K562 (cell line): ENCODE data around the gene CYB5RL. TPM values are rescaled to one million over a fixed set of nuclear protein-coding genes. Genes with fewer than 3 reads are reported as not detected.

Experiments
- ATAC-seq: fragments of 200-7000 bp; cut with Tn5 transposase; 3 replicates; pipeline ENCODE4 v1.9.1; 2020; ENCODE audit warnings: moderate library complexity
- Bru-seq: library from RNA; stranded (reverse); fragments of 400-500 nt; gene quantifications from one replicate; lab custom pipeline; 2021; lab: Mats Ljungman, UMichigan
- BruChase-seq, 2 experiments: library from RNA; stranded (reverse); fragments of 400-500 nt; gene quantifications; one replicate each; lab custom pipeline; 2021; lab: Mats Ljungman, UMichigan
- BruUV-seq: library from RNA; stranded (reverse); fragments of 400-500 nt; replicated peaks from 2 replicates; lab custom pipeline; 2021; lab: Mats Ljungman, UMichigan
- CTCF ChIA-PET: fragments of 300-600 bp; formaldehyde crosslinking; extraction: SDS; loops from one replicate; lab custom pipeline; 2021; ENCODE audit warnings: low intra/inter-chr PET ratio; lab: Yijun Ruan, JAX
- POLR2A ChIA-PET: fragments of 300-600, 350-650 bp; sonication (Branson Sonifier 250); formaldehyde crosslinking; extraction: SDS; loops from one replicate; lab custom pipeline; 2021; ENCODE audit warnings: antibody characterized with exemption, inconsistent platforms; lab: Yijun Ruan, JAX
- DNase-seq, 4 experiments: peaks; one replicate each; pipeline versions ENCODE4 v3.0.0 to v3.0.0-alpha.2; 2011 to 2018; ENCODE audit warnings: low spot score in 3 of 4, mixed read lengths in 3 of 4; ENCODE audit errors: extremely low read depth in 1 of 4
- FAIRE-seq: peaks from 2 replicates; lab custom pipeline; 2011; peaks lifted over from hg19 to GRCh38; lab: Jason Lieb, UNC
- H2AFZ ChIP-seq: 2 replicates; pipeline ENCODE4 v1.6.0; 2011; ENCODE audit warnings: low read depth, low read length, control low read depth, inconsistent platforms
- H3K27ac ChIP-seq: fragments of 200-600 bp; 3 replicates; pipeline ENCODE4 v1.8.0; 2011; ENCODE audit warnings: low read depth, mild to moderate bottlenecking, control low read depth, inconsistent platforms, low read length, moderate library complexity, mixed read lengths; ENCODE audit errors: extremely low read depth
- H3K27me3 ChIP-seq, 2 experiments: fragments of 300-600 bp in 1 of 2; 2 replicates in 1 of 2; 3 replicates in 1 of 2; pipeline versions ENCODE4 v1.6.0 to v1.8.0; 2011; ENCODE audit warnings: inconsistent platforms in 2 of 2, low read length in 2 of 2, mild to moderate bottlenecking in 1 of 2, mixed read lengths in 1 of 2, moderate library complexity in 1 of 2; ENCODE audit not compliant: control insufficient read depth in 2 of 2, insufficient read depth in 2 of 2
- H3K36me3 ChIP-seq: fragments of 300-600 bp; 3 replicates; pipeline ENCODE4 v1.8.0; 2011; ENCODE audit warnings: mild to moderate bottlenecking, low read length, inconsistent platforms; ENCODE audit not compliant: control insufficient read depth, insufficient read depth
- H3K4me1 ChIP-seq, 2 experiments: fragments of 200-600 bp in 1 of 2; replicated peaks in 1 of 2; 2 replicates in 1 of 2; 3 replicates in 1 of 2; pipeline versions ENCODE4 v1.5.1 to v1.8.0; 2011; ENCODE audit warnings: inconsistent platforms in 2 of 2, low read length in 2 of 2, mild to moderate bottlenecking in 1 of 2, mixed read lengths in 1 of 2, moderate library complexity in 1 of 2; ENCODE audit not compliant: control insufficient read depth in 2 of 2, insufficient read depth in 2 of 2
- H3K4me2 ChIP-seq: 2 replicates; pipeline ENCODE4 v1.6.1; 2011; ENCODE audit warnings: low read length, control low read depth, inconsistent platforms, mixed read lengths; ENCODE audit not compliant: insufficient read depth
- H3K4me3 ChIP-seq: fragments of 200-600 bp; sonication (generic), shearing (Covaris generic); 2 replicates; pipeline ENCODE4 v1.5.1; 2016; ENCODE audit warnings: control low read depth, inconsistent platforms
- H3K79me2 ChIP-seq: fragments of 200-600 bp; 3 replicates; pipeline ENCODE4 v1.8.0; 2011; ENCODE audit warnings: low read length, inconsistent platforms; ENCODE audit not compliant: control insufficient read depth, insufficient read depth
- H3K9ac ChIP-seq, 2 experiments: 2 replicates each; pipeline versions ENCODE4 v1.6.0 to v1.6.1; 2011; ENCODE audit warnings: low read depth in 2 of 2, low read length in 2 of 2, control low read depth in 1 of 2, inconsistent platforms in 1 of 2, mild to moderate bottlenecking in 1 of 2, mixed read lengths in 1 of 2; ENCODE audit not compliant: insufficient read depth in 1 of 2
- H3K9me1 ChIP-seq: one replicate; pipeline ENCODE4 v1.6.0; 2011; ENCODE audit warnings: inconsistent platforms, mild to moderate bottlenecking, low read length, moderate library complexity; ENCODE audit not compliant: control insufficient read depth, insufficient read depth
- H3K9me3 ChIP-seq: replicated peaks from 2 replicates; pipeline ENCODE4 v1.5.1; 2011; ENCODE audit warnings: low read depth, low read length, inconsistent platforms; ENCODE audit not compliant: control insufficient read depth, insufficient read depth
- H4K20me1 ChIP-seq: replicated peaks from 2 replicates; pipeline ENCODE4 v1.6.1; 2011; ENCODE audit warnings: low read length, inconsistent platforms, mixed read lengths; ENCODE audit not compliant: control insufficient read depth, insufficient read depth
- DIDO1 ChIP-seq: fragments of 450-650 bp; IDR thresholded peaks from 2 replicates; pipeline ENCODE4 v1.6.1; 2016; ENCODE audit warnings: low read depth, missing biosample characterization, missing genetic modification characterization
- GABPB2 ChIP-seq: fragments of 250-450 bp; sonication (Bioruptor Pico); conservative IDR thresholded peaks from 2 replicates; pipeline ENCODE4 v1.5.1; 2021; ENCODE audit warnings: mild to moderate bottlenecking
- HLTF ChIP-seq: fragments of 450-650 bp; IDR thresholded peaks from 2 replicates; pipeline ENCODE4 v1.6.1; 2016
- MIER1 ChIP-seq: fragments of 450-650 bp; IDR thresholded peaks from 2 replicates; pipeline ENCODE4 v1.6.1; 2016; ENCODE audit warnings: antibody characterized with exemption, mild to moderate bottlenecking, low read depth
- NFRKB ChIP-seq: fragments of 450-650 bp; IDR thresholded peaks from 2 replicates; pipeline ENCODE4 v1.6.1; 2016; ENCODE audit warnings: low read depth
- NFYB ChIP-seq: IDR thresholded peaks from 2 replicates; pipeline ENCODE4 v1.6.1; 2011; ENCODE audit warnings: mild to moderate bottlenecking, moderate library complexity; ENCODE audit not compliant: insufficient read length; ENCODE audit errors: extremely low read depth
- POLR2B ChIP-seq: fragments of 450-650 bp; IDR thresholded peaks from 2 replicates; pipeline ENCODE4 v1.6.1; 2018; ENCODE audit warnings: low read depth; ENCODE audit not compliant: partially characterized antibody
- RAD21 ChIP-seq, 2 experiments: fragments of 250-450 bp in 1 of 2; fragments of 450-650 bp in 1 of 2; sonication (Bioruptor Pico) in 1 of 2; formaldehyde crosslinking in 1 of 2; IDR thresholded peaks in 1 of 2; conservative IDR thresholded peaks in 1 of 2; 2 replicates each; pipeline versions ENCODE4 v1.4.0 to v1.8.0; 2020 to 2022; ENCODE audit warnings: mild to moderate bottlenecking in 2 of 2, moderate library complexity in 1 of 2
- RAD51 ChIP-seq: fragments of 450-650 bp; IDR thresholded peaks from 2 replicates; pipeline ENCODE4 v1.7.1; 2016; ENCODE audit warnings: low read depth, mild to moderate bottlenecking, borderline replicate concordance
- SIN3B ChIP-seq: fragments of 450-650 bp; IDR thresholded peaks from 2 replicates; pipeline ENCODE4 v1.6.1; 2017; ENCODE audit warnings: low read depth, mild to moderate bottlenecking, moderate library complexity
- SMAD1 ChIP-seq: fragments of 150-350 bp; IDR thresholded peaks from 2 replicates; pipeline ENCODE4 v1.6.1; 2014; ENCODE audit warnings: low read length, low read depth; ENCODE audit not compliant: partially characterized antibody
- TOE1 ChIP-seq, 2 experiments: fragments of 450-650 bp in 1 of 2; sonication (generic) in 1 of 2; formaldehyde crosslinking in 1 of 2; IDR thresholded peaks; 2 replicates each; pipeline versions ENCODE4 v1.7.1 to v1.8.0; 2016 to 2022; ENCODE audit warnings: borderline replicate concordance in 2 of 2, mild to moderate bottlenecking in 2 of 2, antibody characterized with exemption in 1 of 2, inconsistent platforms in 1 of 2, low read depth in 1 of 2, missing genetic modification reagents in 1 of 2, moderate library complexity in 1 of 2
- ZKSCAN8 ChIP-seq: fragments of 200-800 bp; sonication (Bioruptor generic); IDR thresholded peaks from 2 replicates; pipeline ENCODE4 v1.6.1; 2016; ENCODE audit warnings: missing genetic modification characterization, missing compliant biosample characterization
- ZNF146 ChIP-seq: IDR thresholded peaks from one replicate; pipeline ENCODE4 v1.6.1; 2018; ENCODE audit warnings: missing compliant biosample characterization; ENCODE audit not compliant: unreplicated experiment
- ZSCAN32 ChIP-seq: fragments of 450-650 bp; formaldehyde crosslinking; IDR thresholded peaks from 2 replicates; pipeline ENCODE4 v1.4.0; 2020; ENCODE audit warnings: mild to moderate bottlenecking, moderate library complexity
- WGBS: fragments of 100-300 bp; shearing (Covaris generic); methylation state at CpG from one replicate; pipeline ENCODE4 v1.1.6; 2016; ENCODE audit warnings: low coverage, mixed read lengths; ENCODE audit not compliant: insufficient coverage; ENCODE audit errors: missing lambda C conversion rate; 5-methylcytosine and 5-hydroxymethylcytosine counted together
- in situ Hi-C: fragments of 300-500 bp; cut with MboI; formaldehyde crosslinking; loops from 4 replicates; pipeline ENCODE4 v1.15.0; 2018; ENCODE audit warnings: inconsistent platforms, mixed read lengths
- intact Hi-C: fragments of 100-400 bp; cut with micrococcal nuclease; formaldehyde crosslinking; loops from 2 replicates; pipeline ENCODE4 v1.14.2; 2022
- long read RNA-seq, 3 experiments: library from polyadenylated mRNA in 2 of 3; library from RNA in 1 of 3; unstranded in 2 of 3; stranded (forward) in 1 of 3; transcript quantifications; one replicate each; pipeline ENCODE4 v2.0.0, GENCODE V29; 2019 to 2022
- polyA minus RNA-seq, 3 experiments: library from RNA; depleted of rRNA, polyadenylated mRNA; stranded (reverse); fragments of >200 nt; gene quantifications; 2 replicates each; pipeline ENCODE4 v1.2.3, GENCODE V29; 2011
- polyA plus RNA-seq, 8 experiments: library from polyadenylated mRNA; depleted of rRNA in 4 of 8; stranded (reverse) in 5 of 8; unstranded in 3 of 8; fragments of >200 nt; fragmentation: Nextera tagmentation in 2 of 8; fragmentation: Illumina TruSeq in 1 of 8; extraction: Ambion mirVana in 2 of 8; extraction: Trizol in 1 of 8; gene quantifications; 2 replicates each; pipeline versions ENCODE4 v1.2.1 to v1.2.3, GENCODE V29; 2011 to 2014; ENCODE audit warnings: inconsistent platforms in 1 of 8, missing spikeins in 1 of 8
- total RNA-seq, 7 experiments: library from RNA; depleted of rRNA in 6 of 7; stranded (reverse); fragments of >200 nt in 6 of 7; fragmentation: Illumina TruSeq in 2 of 7; extraction: Trizol in 2 of 7; gene quantifications; 2 replicates each; pipeline versions ENCODE4 v1.2.1 to v1.2.3, GENCODE V29; 2011 to 2021; ENCODE audit warnings: low replicate concordance in 1 of 7

The CYB5RL gene, protein sequence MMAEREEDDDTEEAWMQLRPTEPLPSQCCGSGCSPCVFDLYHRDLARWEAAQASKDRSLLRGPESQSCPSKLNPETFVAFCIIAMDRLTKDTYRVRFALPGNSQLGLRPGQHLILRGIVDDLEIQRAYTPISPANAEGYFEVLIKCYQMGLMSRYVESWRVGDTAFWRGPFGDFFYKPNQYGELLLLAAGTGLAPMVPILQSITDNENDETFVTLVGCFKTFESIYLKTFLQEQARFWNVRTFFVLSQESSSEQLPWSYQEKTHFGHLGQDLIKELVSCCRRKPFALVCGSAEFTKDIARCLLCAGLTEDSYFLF
- total RNA-seq (2011; cell fraction: chromatin; rRNA removed; ENCODE audit: low replicate concordance): 21.5 and 31.8 TPM in 2 replicates
- total RNA-seq (2011; cell fraction: nucleolus; rRNA removed): 25.8 and 27.7 TPM in 2 replicates
- total RNA-seq (2011; cell fraction: nucleoplasm; rRNA removed): 22.4 and 29.6 TPM in 2 replicates
- total RNA-seq (2014; rRNA removed): 7.9 and 9.6 TPM in 2 replicates
- 8.3 and 11.2 TPM in 2 replicates for total RNA-seq (2014; rRNA removed; fragmentation: Illumina TruSeq; extraction: Trizol)
- total RNA-seq (2015; rRNA removed; fragmentation: Illumina TruSeq; extraction: Trizol): 10.5 and 12.7 TPM in 2 replicates
- total RNA-seq (2021): 15.2 and 16.9 TPM in 2 replicates
- 11.3 and 12.3 TPM in 2 replicates for polyA plus RNA-seq (2011; rRNA removed)
- polyA plus RNA-seq (2011; cell fraction: cytosol; rRNA removed): 15.1 and 18.6 TPM in 2 replicates
- polyA plus RNA-seq (2011; cell fraction: nucleus; rRNA removed): 11.4 and 21.0 TPM in 2 replicates
- polyA plus RNA-seq (2012): 9.8 and 11.3 TPM in 2 replicates
- polyA plus RNA-seq (2014; fragmentation: Illumina TruSeq; extraction: Trizol): 14.7 and 18.0 TPM in 2 replicates
- polyA plus RNA-seq (2014; fragmentation: Nextera tagmentation; extraction: Ambion mirVana): 1 to 10 TPM; 8.8 to 8.9 TPM
- polyA plus RNA-seq (2014; rRNA removed): 9.4 and 13.3 TPM in 2 replicates
- polyA minus RNA-seq (2011; rRNA and poly(A)+ RNA removed): 8.3 and 14.1 TPM in 2 replicates
- polyA minus RNA-seq (2011; cell fraction: cytosol; rRNA and poly(A)+ RNA removed): 6.2 and 7.9 TPM in 2 replicates
- 8.2 and 11.0 TPM in 2 replicates for polyA minus RNA-seq (2011; cell fraction: nucleus; rRNA and poly(A)+ RNA removed)
- Bru-seq, nascent RNA: percentile 63 among the genes with signal in this experiment
- percentile 64 among the genes with signal in this experiment for BruChase-seq, experiment 1, labeled RNA remaining after a 2-hour chase
- percentile 66 among the genes with signal in this experiment for BruChase-seq, experiment 2, labeled RNA remaining after a 6-hour chase
- long read RNA-seq, experiment 1, partial matches to known transcripts: 35 of 78 reads
- long read RNA-seq, experiment 1, other reads (novel, unspliced or antisense): 40 of 78 reads
- long read RNA-seq, experiment 2, partial matches to known transcripts: 1 of 9 reads
- long read RNA-seq, experiment 2, other reads (novel, unspliced or antisense): 8 of 9 reads
- long read RNA-seq, experiment 3, partial matches to known transcripts: 6 of 17 reads
- long read RNA-seq, experiment 3, other reads (novel, unspliced or antisense): 9 of 17 reads

DNA sequence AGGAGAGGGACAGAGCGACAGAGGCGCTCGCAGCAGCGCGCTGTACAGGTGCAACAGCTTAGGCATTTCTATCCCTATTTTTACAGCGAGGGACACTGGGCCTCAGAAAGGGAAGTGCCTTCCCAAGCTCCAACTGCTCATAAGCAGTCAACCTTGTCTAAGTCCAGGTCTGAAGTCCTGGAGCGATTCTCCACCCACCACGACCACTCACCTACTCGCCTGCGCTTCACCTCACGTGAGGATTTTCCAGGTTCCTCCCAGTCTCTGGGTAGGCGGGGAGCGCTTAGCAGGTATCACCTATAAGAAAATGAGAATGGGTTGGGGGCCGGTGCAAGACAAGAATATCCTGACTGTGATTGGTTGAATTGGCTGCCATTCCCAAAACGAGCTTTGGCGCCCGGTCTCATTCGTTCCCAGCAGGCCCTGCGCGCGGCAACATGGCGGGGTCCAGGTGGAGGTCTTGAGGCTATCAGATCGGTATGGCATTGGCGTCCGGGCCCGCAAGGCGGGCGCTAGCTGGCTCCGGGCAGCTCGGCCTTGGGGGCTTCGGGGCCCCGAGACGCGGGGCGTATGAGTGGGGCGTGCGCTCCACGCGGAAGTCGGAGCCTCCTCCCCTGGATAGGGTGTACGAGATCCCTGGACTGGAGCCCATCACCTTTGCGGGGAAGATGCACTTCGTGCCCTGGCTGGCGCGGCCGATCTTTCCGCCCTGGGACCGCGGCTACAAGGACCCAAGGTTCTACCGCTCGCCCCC lies at the start of gene CYB5RL, which contains the start of gene MRPL37:
Gene CYB5RL, minus strand, starts transcription at position 266 of the 754 bp plus-strand sequence. CDS start 4,414 bp downstream, outside the sequence.
Gene MRPL37, plus strand, starts transcription at position 403 of the 754 bp plus-strand sequence. Its CDS starts 77 bp downstream, at position 480.
- Histone ChIP-seq H4K20me1 (no peaks in the 10 kb centered on the region), H3K9me3 (no peaks in the 10 kb centered on the region), H2AFZ (peak within 1 kb of the TSS; percentile 93), H3K36me3 (peaks cover 50% of the 10 kb centered on the region), H3K9ac (peak within 1 kb of the TSS; percentile 95 to 96), H3K27me3 (no peaks in the 10 kb centered on the region), H3K4me1 (peaks cover 20 to 24% of the 10 kb centered on the region in 2 experiments; a peak in 4 of 5 replicates), H3K4me3 (peak within 1 kb of the TSS; percentile 85), H3K9me1 (no peaks in the 10 kb centered on the region), H3K4me2 (peak within 1 kb of the TSS; percentile 96), H3K79me2 (peaks cover 56% of the 10 kb centered on the region), H3K27ac (peak within 1 kb of the TSS; percentile 83)
- no TSS peak for BruUV-seq
- under 1% methylated on average over 51 of the region's 51 CpGs for WGBS
- intact Hi-C loops (loop anchor here (5.0 kb wide), 1 partner anchor 78 kb away; no protein-coding TSS in a partner anchor), in situ Hi-C loops (no loop called here)
- peak; percentile 99 to 100 (median 100) for DNase-seq
- FAIRE-seq: peak; percentile 92
- ChIA-PET CTCF (no interaction called here), POLR2A (interaction anchor here (0.5 to 9.0 kb wide), 21 partner anchors 8 to 747 kb away, joined by 3 to 148 read pairs (median 3); no protein-coding TSS in a partner anchor)
- ATAC-seq: peak; percentile 96
- TF ChIP-seq ZNF146: no peak
- TF ChIP-seq TOE1 (IDR thresholded peaks at IDR 0.05; ENCODE audit: borderline replicate concordance): 0 out of 2 replicates have a peak, but pooled peaks have one; percentile 38
- TF ChIP-seq TOE1 (CRISPR knock-in tag; IDR thresholded peaks at IDR 0.05; ENCODE audit: borderline replicate concordance, low read depth): no peak
- TF ChIP-seq RAD21 (CRISPR knock-in tag; conservative IDR thresholded peaks at IDR 0.05 in 1 of 2, IDR thresholded peaks at IDR 0.05 in 1 of 2): 0 out of 4 replicates have a peak, but pooled peaks of 1 of the 2 experiments have one; percentile 10
- peak; percentile 33 for TF ChIP-seq SMAD1
- peak; percentile 57; the same call in 1 of the 2 replicates for TF ChIP-seq RAD51
- TF ChIP-seq GABPB2 (CRISPR knock-in tag): no peak
- TF ChIP-seq POLR2B: peak; percentile 87
- peak; percentile 90 for TF ChIP-seq DIDO1 (tag)
- TF ChIP-seq HLTF: no peak
- TF ChIP-seq MIER1: no peak
- no peak for TF ChIP-seq ZSCAN32 (CRISPR knock-in tag)
- TF ChIP-seq NFYB: peak; percentile 80
- TF ChIP-seq ZKSCAN8 (CRISPR knock-in tag): no peak
- peak; percentile 94 for TF ChIP-seq NFRKB
- TF ChIP-seq SIN3B: peak; percentile 95
